ENCODE results near the gene SCT.

The SCT gene

GRCh38 chr11:657691-658126 lies 30.7 kb upstream of the SCT start (continued):
- no peak for TF ChIP-seq EGR2 (tag by site-specific recombination; IDR thresholded peaks at IDR 0.05; ENCODE audit: low read depth)
- TF ChIP-seq ZNF148 (tag by site-specific recombination; IDR thresholded peaks at IDR 0.05; ENCODE audit: borderline replicate concordance), result no peak
- TF ChIP-seq ZNF664 (tag by site-specific recombination; IDR thresholded peaks at IDR 0.05), result no peak
- TF ChIP-seq PRDM10 (tag by site-specific recombination; IDR thresholded peaks at IDR 0.05), result no peak
- no peak for TF ChIP-seq ZNF621 (tag by site-specific recombination; IDR thresholded peaks at IDR 0.05)
- no peak for TF ChIP-seq ZNF670 (tag by site-specific recombination; IDR thresholded peaks at IDR 0.05; ENCODE audit: low read depth)
- no peak for TF ChIP-seq ZNF530 (tag by site-specific recombination; IDR thresholded peaks at IDR 0.05; ENCODE audit: low read depth)

GRCh38 chr11:656866-657265 lies 29.9 kb upstream of the SCT start:
- POLR2A ChIA-PET, result no interaction called here

GRCh38 chr11:656426-656825 lies 29.4 kb upstream of the SCT start:
- TF ChIP-seq ZNF341 (tag by site-specific recombination; IDR thresholded peaks at IDR 0.05; ENCODE audit: low read depth) (no peak), ZBTB6 (tag by site-specific recombination; IDR thresholded peaks at IDR 0.05) (no peak), ZNF362 (tag by site-specific recombination; IDR thresholded peaks at IDR 0.05) (no peak), ZNF747 (tag by site-specific recombination; IDR thresholded peaks at IDR 0.05) (no peak), ZNF140 (tag by site-specific recombination; IDR thresholded peaks at IDR 0.05) (no peak), ZNF544 (tag by site-specific recombination; IDR thresholded peaks at IDR 0.05) (no peak), ZNF148 (tag by site-specific recombination; IDR thresholded peaks at IDR 0.05; ENCODE audit: borderline replicate concordance) (no peak), KLF10 (tag by site-specific recombination; IDR thresholded peaks at IDR 0.05) (no peak), ZNF510 (tag by site-specific recombination; IDR thresholded peaks at IDR 0.05; ENCODE audit: insufficient replicate concordance) (no peak), ZNF785 (tag by site-specific recombination; IDR thresholded peaks at IDR 0.05) (no peak), ZNF692 (tag by site-specific recombination; IDR thresholded peaks at IDR 0.05) (no peak), REPIN1 (tag by site-specific recombination; IDR thresholded peaks at IDR 0.05; ENCODE audit: low read depth) (no peak)
- H3K27ac ChIP-seq (ENCODE audit: extremely low read depth, low read depth, low read length), result no peak overlapping the region
- CTCF ChIA-PET, result no interaction called here

More at GRCh38 chr11:656866-657265, 29.9 kb upstream of the SCT start:
- CTCF ChIA-PET, result no interaction called here
- no peak overlapping the region for H3K27ac ChIP-seq (ENCODE audit: extremely low read depth, low read depth, low read length)
- no peaks in the 10 kb centered on the region for H3K4me1 ChIP-seq (ENCODE audit: control insufficient read depth, insufficient read depth, low read length)
- no peak overlapping the region for H3K4me3 ChIP-seq (ENCODE audit: low read depth, low read length)
- H3K9me3 ChIP-seq (ENCODE audit: control insufficient read depth, insufficient read depth, low read depth, low read length), result no peaks in the 10 kb centered on the region
- no peak for TF ChIP-seq ZNF791 (tag by site-specific recombination; IDR thresholded peaks at IDR 0.05)
- no peak for TF ChIP-seq ZNF571 (tag by site-specific recombination; IDR thresholded peaks at IDR 0.05)
- no peak for TF ChIP-seq ZNF701 (tag by site-specific recombination; IDR thresholded peaks at IDR 0.05)
- TF ChIP-seq ZFP41 (tag by site-specific recombination; IDR thresholded peaks at IDR 0.05; ENCODE audit: borderline replicate concordance), result no peak
- no peak for TF ChIP-seq MYNN (tag by site-specific recombination; IDR thresholded peaks at IDR 0.05; ENCODE audit: borderline replicate concordance)
- peaks cover 4 to 92% of the 10 kb centered on the region in 2 experiments; a peak in 2 of 3 replicates for H3K36me3 ChIP-seq (ENCODE audit: control insufficient read depth in 2 of 2, insufficient read depth in 1 of 2, low read length in 2 of 2)

More at GRCh38 chr11:656426-656825, 29.4 kb upstream of the SCT start:
- POLR2A ChIA-PET, result no interaction called here
- H3K9me3 ChIP-seq (ENCODE audit: control insufficient read depth, insufficient read depth, low read depth, low read length), result no peaks in the 10 kb centered on the region
- H3K4me3 ChIP-seq (ENCODE audit: low read depth, low read length), result no peak overlapping the region
- H3K4me1 ChIP-seq (ENCODE audit: control insufficient read depth, insufficient read depth, low read length), result no peaks in the 10 kb centered on the region
- H3K36me3 ChIP-seq (ENCODE audit: control insufficient read depth in 2 of 2, insufficient read depth in 1 of 2, low read length in 2 of 2), result peaks cover 8 to 92% of the 10 kb centered on the region in 2 experiments; a peak in 2 of 3 replicates
